Measurements from ENCODE around the gene SLC25A22. TPM values are rescaled to one million over a fixed set of nuclear protein-coding genes. Genes with fewer than 3 reads are reported as not detected.
A peak's percentile ranks its signal among the peaks of the same experiment; 100 is the strongest.

The SLC25A22 gene
- total and polyA plus RNA-seq, 9 of the 15 experiments (the other 6 are each of a cell fraction or from before 2014, with no cell fraction given), result 0.41 to 55.4 (median 11.4) TPM

- peak; percentile 64 for TF ChIP-seq MEIS2 (IDR thresholded peaks at IDR 0.05; ENCODE audit: partially characterized antibody)
- no peak for TF ChIP-seq ZHX1 (conservative IDR thresholded peaks at IDR 0.05; ENCODE audit: low read length)
- TF ChIP-seq CTCF (IDR thresholded peaks at IDR 0.05 in 2 of 3, conservative IDR thresholded peaks at IDR 0.05 in 1 of 3; ENCODE audit: insufficient read depth in 2 of 3, low read depth in 1 of 3, low read length in 3 of 3), result peak in 2 of 3 experiments; percentile 21 to 32; a peak in 3 of 6 replicates
- no peak for TF ChIP-seq RCOR1 (IDR thresholded peaks at IDR 0.05; ENCODE audit: borderline replicate concordance in 1 of 2, low read depth in 2 of 2, low read length in 2 of 2)
- TF ChIP-seq EP300 (IDR thresholded peaks at IDR 0.05; ENCODE audit: low read length), result 0 out of 2 replicates have a peak, but pooled peaks have one; percentile 3
- TF ChIP-seq CEBPG (CRISPR knock-in tag; IDR thresholded peaks at IDR 0.05), result peak; percentile 26; the same call in 1 of the 2 replicates
- no peak for TF ChIP-seq CEBPG (tag; conservative IDR thresholded peaks at IDR 0.05 in 1 of 2, IDR thresholded peaks at IDR 0.05 in 1 of 2)
- TF ChIP-seq BRD4 (IDR thresholded peaks at IDR 0.05), result peak; percentile 92
- TF ChIP-seq ARID4B (CRISPR knock-in tag; IDR thresholded peaks at IDR 0.05), result peak; percentile 57; the same call in 1 of the 2 replicates
- no peak for TF ChIP-seq BMI1 (IDR thresholded peaks at IDR 0.05; ENCODE audit: low read length)
- peak; percentile 85 for TF ChIP-seq POLR2B (IDR thresholded peaks at IDR 0.05; ENCODE audit: low read depth, partially characterized antibody)
- peak; percentile 68 for TF ChIP-seq CHD1 (IDR thresholded peaks at IDR 0.05; ENCODE audit: low read length)
- TF ChIP-seq MLLT1 (IDR thresholded peaks at IDR 0.05), result no peak; a peak in 2 of 4 replicates
- peak; percentile 98 for TF ChIP-seq RBFOX2 (IDR thresholded peaks at IDR 0.05; ENCODE audit: low read depth, low read length)
- TF ChIP-seq POLR2AphosphoS2 (IDR thresholded peaks at IDR 0.05; ENCODE audit: low read length), result peak; percentile 55; the same call in 1 of the 2 replicates
These were observed 50.7 kb downstream of the SLC25A22 start, which contains the start of gene TALDO1 (continued) for GRCh38 chr11:747158-748006.

All from K562 (cell line).